Cerebellar cortex (tissue), 1 donor: ENCODE measurements around the gene TMED6.
"Not testable (repeated sequence)": the region's sequence is repeated elsewhere in the genome, so short reads cannot be mapped to it uniquely, and the experiment has no call there.

Experiments used
- DNase-seq: peaks from one replicate; pipeline ENCODE4 v3.0.0-alpha.2; 2015; ENCODE audit warnings: low spot score

Gene TMED6

DNA sequence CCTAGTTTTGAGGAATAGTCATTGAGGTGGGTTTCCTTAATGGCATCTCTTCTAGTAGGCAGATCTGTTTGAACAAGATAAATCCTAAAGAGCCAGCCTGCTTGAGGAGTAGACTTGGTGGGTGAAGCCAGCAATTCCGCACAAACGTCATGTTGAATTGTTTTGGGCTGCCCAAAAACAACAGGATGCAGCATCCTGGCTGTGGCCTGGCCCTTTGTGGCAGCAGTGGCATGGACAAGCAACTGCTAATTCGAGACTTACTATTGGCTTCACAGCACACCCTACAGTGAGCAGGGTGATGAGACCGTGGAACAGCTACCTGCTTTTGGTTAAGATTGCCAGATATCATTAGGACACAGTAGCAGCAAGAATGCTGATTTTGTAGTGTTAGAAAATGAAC is 49.7 kb downstream of the TMED6 start:
- DNase-seq: no peak

DNA sequence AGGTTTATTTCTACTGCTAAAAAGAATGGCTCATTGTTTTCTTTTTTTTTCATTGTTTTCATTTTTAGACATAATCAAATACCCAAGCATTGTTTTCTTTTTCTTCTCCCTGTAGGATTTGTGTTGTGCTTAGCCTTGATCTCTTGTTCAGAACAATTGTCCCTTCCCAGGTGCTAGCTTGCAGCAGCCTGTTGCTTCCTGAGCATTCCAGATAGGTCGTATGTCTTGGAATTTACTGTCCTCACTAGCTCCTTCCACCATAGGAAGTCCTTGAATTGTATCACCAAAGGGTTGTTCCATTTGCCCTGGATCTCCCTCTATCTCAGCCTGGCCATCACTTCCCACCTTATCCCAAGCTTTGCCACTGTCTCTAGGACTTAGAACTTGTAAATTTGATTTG is 50.4 kb downstream of the TMED6 start:
- no peak for DNase-seq

DNA sequence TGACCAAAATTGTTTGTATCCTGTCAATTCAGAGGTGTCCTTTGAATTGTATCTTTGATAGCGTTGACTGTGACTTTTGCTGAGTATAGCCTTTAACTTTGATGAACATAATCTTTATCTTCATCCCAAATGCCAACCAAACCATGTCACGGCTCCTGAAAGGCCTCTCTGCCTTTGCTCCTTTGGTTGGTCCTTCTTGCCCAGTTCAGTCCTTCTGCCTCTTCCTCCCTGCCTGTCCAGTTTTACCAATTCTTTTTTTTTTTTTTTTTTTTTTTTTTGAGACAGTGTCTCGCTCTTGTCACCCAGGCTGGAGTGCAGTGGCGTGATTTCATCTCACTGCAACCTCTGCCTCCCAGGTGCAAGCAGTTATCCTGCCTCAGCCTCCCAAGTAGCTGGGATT is 53.3 kb downstream of the TMED6 start:
- no peak for DNase-seq

DNA sequence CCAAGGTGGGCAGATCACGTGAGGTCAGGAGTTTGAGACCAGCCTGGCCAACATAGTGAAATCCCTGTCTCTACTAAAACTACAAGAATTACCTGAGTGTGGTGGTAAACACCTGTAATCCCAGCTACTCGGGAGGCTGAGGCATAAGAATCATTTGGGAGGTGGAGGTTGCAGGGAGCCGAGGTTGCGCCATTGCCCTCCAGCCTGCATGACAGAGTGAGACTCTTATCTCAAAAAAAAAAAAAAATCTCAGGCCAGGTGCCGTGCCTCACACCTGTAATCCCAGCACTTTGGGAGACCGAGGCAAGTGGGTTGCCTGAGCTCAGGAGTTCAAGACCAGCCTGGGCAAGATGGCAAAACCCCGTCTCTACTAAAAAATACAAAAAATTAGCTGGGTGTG is 54.8 kb downstream of the TMED6 start:
- DNase-seq: not testable (repeated sequence)

DNA sequence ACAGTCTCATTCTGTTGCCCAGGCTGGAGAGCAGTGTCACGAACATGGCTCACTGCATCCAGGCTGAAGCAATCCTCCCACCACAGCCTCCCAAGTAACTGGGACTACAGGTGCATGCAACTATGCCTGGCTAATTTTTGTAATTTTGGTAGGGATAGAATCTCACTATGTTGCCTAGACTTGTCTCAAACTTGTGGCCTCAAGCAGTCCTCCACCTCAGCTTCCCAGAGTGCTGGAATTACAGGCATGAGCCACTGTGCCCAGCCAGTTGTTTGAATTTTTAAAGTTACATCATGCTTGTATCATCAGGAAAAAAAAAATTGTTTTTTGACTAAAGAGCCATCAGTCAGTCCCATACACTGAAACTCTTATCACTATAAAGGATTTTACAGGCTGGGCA is 57.5 kb downstream of the TMED6 start:
- DNase-seq: no peak

DNA sequence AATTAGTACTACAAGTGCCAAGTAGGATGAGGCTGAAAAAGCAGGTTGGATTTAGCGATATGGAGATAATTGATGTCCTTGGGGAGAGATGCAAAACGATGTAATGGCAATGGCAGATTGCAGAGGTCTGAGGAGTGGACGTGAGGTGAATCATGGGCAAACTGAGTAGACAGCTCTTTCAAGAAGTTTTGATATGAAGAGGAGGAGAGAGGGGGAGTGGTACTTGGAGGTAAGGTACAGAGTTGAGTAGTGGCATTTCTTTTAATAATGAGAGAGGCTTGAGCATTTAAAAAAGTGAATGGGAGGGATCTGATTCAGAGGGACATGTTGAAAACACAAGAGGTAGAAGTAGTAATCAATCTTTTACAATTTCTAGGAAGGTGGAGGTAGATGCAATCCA is 58.2 kb downstream of the TMED6 start:
- DNase-seq: no peak
